MM.1S (cell line): ENCODE data around the gene SLC37A1.

Experiments
- CTCF ChIP-seq: fragments of 300-600 bp; sonication (generic); IDR thresholded peaks from 2 replicates; pipeline ENCODE4 v1.5.1; 2016; ENCODE audit warnings: antibody characterized with exemption, low read length, mixed read lengths
- EZH2 ChIP-seq: fragments of 300-600 bp; sonication (generic); optimal IDR thresholded peaks from 2 replicates; pipeline ENCODE3; 2017; ENCODE audit warnings: low read depth, mild to moderate bottlenecking, antibody characterized with exemption, low read length, mixed read lengths
- EZH2phosphoT487 ChIP-seq: fragments of 300-600 bp; sonication (generic); IDR thresholded peaks from 2 replicates; pipeline ENCODE4 v1.6.1; 2018; ENCODE audit warnings: antibody characterized with exemption, low read length

- TF ChIP-seq CTCF (no peak), EZH2phosphoT487 (no peak), EZH2 (no peak)
Observed at GRCh38 chr21:42557420-42557819, 43.8 kb downstream of the SLC37A1 start.
